ENCODE results near the gene ADGRB2.

ADGRB2 gene

DNA sequence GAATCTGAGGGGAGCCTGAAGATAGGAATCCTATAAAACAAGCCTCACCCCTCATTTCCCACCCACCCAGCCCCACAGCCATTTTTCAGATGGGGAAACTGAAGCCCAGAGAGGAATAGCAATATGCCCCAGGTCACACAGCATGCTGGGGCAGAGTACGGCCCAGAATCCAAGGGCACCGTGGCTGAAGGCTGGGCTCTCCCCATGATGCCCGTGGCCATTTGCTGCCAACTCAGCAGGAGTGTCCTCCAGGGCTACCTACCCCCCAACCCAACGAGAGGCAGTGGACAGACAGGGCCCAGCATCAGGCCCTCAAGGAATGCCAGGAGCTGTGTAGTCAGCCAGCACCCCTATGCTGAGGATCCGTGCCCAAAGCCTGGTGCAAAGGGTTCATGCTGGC, 68.8 kb downstream of the ADGRB2 start:
- Histone ChIP-seq H3K36me3 (ENCODE audit: control insufficient read depth in 2 of 2, insufficient read depth in 1 of 2, low read length in 2 of 2) (no peaks in the 10 kb centered on the region), H3K4me3 (ENCODE audit: low read depth, low read length) (no peak overlapping the region), H3K4me1 (ENCODE audit: control insufficient read depth, insufficient read depth, low read length) (no peaks in the 10 kb centered on the region; the same call in 1 of the 2 replicates), H3K9me3 (ENCODE audit: control insufficient read depth, insufficient read depth, low read depth, low read length) (no peaks in the 10 kb centered on the region), H3K27ac (ENCODE audit: extremely low read depth, low read depth, low read length) (no peak overlapping the region)
- POLR2A ChIA-PET: no interaction called here
- CTCF ChIA-PET: no interaction called here
- TF ChIP-seq ZNF19 (tag by site-specific recombination; IDR thresholded peaks at IDR 0.05; ENCODE audit: low read depth) (no peak), HIC1 (tag by site-specific recombination; IDR thresholded peaks at IDR 0.05) (0 out of 2 replicates have a peak, but pooled peaks have one; percentile 21), ZIC2 (tag by site-specific recombination; IDR thresholded peaks at IDR 0.05) (peak; percentile 41; the same call in 1 of the 2 replicates), ZNF677 (tag by site-specific recombination; IDR thresholded peaks at IDR 0.05) (no peak)

DNA sequence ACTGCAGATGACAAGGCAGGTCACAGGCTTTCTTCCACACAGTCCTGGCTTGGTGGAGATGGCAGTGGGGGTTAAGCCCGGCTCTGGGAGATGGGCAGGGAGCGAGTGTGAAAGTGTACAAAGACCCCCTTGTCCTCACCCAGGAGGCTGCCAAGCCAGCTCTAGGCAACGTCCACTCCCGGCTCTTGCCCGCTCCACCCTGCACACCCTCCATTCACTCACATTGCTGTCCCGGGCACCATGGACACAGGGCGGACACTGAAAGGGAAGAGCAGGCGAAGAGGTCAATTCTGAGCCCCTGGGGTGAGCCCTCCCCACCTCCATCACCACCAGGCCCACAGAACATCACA, 69.2 kb downstream of the ADGRB2 start:
- ChIA-PET POLR2A (interaction anchor here (0.7 kb wide), 1 partner anchor 9 kb away, joined by 7 read pairs; the partner anchor contains the start of gene COL16A1), CTCF (interaction anchor here (0.6 to 1.1 kb wide), 4 partner anchors 22 to 60 kb away, joined by 3 to 5 read pairs (median 3); no protein-coding TSS in a partner anchor)
- H3K4me1 ChIP-seq (ENCODE audit: control insufficient read depth, insufficient read depth, low read length): no peaks in the 10 kb centered on the region
- H3K36me3 ChIP-seq (ENCODE audit: control insufficient read depth in 2 of 2, insufficient read depth in 1 of 2, low read length in 2 of 2): no peaks in the 10 kb centered on the region
- H3K27ac ChIP-seq (ENCODE audit: extremely low read depth, low read depth, low read length): no peak overlapping the region
- TF ChIP-seq, protein P1, sequence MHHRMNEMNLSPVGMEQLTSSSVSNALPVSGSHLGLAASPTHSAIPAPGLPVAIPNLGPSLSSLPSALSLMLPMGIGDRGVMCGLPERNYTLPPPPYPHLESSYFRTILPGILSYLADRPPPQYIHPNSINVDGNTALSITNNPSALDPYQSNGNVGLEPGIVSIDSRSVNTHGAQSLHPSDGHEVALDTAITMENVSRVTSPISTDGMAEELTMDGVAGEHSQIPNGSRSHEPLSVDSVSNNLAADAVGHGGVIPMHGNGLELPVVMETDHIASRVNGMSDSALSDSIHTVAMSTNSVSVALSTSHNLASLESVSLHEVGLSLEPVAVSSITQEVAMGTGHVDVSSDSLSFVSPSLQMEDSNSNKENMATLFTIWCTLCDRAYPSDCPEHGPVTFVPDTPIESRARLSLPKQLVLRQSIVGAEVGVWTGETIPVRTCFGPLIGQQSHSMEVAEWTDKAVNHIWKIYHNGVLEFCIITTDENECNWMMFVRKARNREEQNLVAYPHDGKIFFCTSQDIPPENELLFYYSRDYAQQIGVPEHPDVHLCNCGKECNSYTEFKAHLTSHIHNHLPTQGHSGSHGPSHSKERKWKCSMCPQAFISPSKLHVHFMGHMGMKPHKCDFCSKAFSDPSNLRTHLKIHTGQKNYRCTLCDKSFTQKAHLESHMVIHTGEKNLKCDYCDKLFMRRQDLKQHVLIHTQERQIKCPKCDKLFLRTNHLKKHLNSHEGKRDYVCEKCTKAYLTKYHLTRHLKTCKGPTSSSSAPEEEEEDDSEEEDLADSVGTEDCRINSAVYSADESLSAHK (tag by site-specific recombination; IDR thresholded peaks at IDR 0.05): no peak
- no peak overlapping the region for H3K4me3 ChIP-seq (ENCODE audit: low read depth, low read length)
- H3K9me3 ChIP-seq (ENCODE audit: control insufficient read depth, insufficient read depth, low read depth, low read length): no peaks in the 10 kb centered on the region

- ChIA-PET CTCF (interaction anchor here (0.6 to 1.1 kb wide), 5 partner anchors 9 to 60 kb away, joined by 3 to 5 read pairs (median 3); partner anchors contain the start of gene COL16A1), POLR2A (interaction anchor here (0.6 to 1.1 kb wide), 3 partner anchors 10 to 49 kb away, joined by 3 to 7 read pairs (median 4); partner anchors contain the start of genes COL16A1 and PEF1)
- Histone ChIP-seq H3K9me3 (ENCODE audit: control insufficient read depth, insufficient read depth, low read depth, low read length) (no peaks in the 10 kb centered on the region), H3K27ac (ENCODE audit: extremely low read depth, low read depth, low read length) (no peak overlapping the region), H3K4me1 (ENCODE audit: control insufficient read depth, insufficient read depth, low read length) (no peaks in the 10 kb centered on the region), H3K36me3 (ENCODE audit: control insufficient read depth in 2 of 2, insufficient read depth in 1 of 2, low read length in 2 of 2) (no peaks in the 10 kb centered on the region), H3K4me3 (ENCODE audit: low read depth, low read length) (no peak overlapping the region)
- TF ChIP-seq ZNF174 (tag by site-specific recombination; IDR thresholded peaks at IDR 0.05) (no peak), ZBTB8A (tag by site-specific recombination; IDR thresholded peaks at IDR 0.05) (peak; percentile 49; the same call in 1 of the 2 replicates), ZNF175 (tag by site-specific recombination; IDR thresholded peaks at IDR 0.05) (no peak), ZNF155 (tag by site-specific recombination; IDR thresholded peaks at IDR 0.05) (no peak), OSR2 (tag by site-specific recombination; IDR thresholded peaks at IDR 0.05) (no peak), HOXC10 (CRISPR knock-in tag; IDR thresholded peaks at IDR 0.05) (no peak), ZNF211 (tag by site-specific recombination; IDR thresholded peaks at IDR 0.05; ENCODE audit: low read depth) (no peak), ZNF514 (tag by site-specific recombination; IDR thresholded peaks at IDR 0.05) (no peak), FEZF1 (tag by site-specific recombination; IDR thresholded peaks at IDR 0.05) (no peak), ZNF747 (tag by site-specific recombination; IDR thresholded peaks at IDR 0.05) (no peak), HIC1 (tag by site-specific recombination; IDR thresholded peaks at IDR 0.05) (no peak), ZNF184 (tag by site-specific recombination; IDR thresholded peaks at IDR 0.05) (no peak)
- TF ChIP-seq, protein P2, sequence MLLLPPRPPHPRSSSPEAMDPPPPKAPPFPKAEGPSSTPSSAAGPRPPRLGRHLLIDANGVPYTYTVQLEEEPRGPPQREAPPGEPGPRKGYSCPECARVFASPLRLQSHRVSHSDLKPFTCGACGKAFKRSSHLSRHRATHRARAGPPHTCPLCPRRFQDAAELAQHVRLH (tag by site-specific recombination; IDR thresholded peaks at IDR 0.05): 0 out of 2 replicates have a peak, but pooled peaks have one; percentile 58
Observed at GRCh38 chr1:31694069-31694963, 69.8 kb downstream of the ADGRB2 start.
